Esophagus muscularis mucosa (tissue), 4 donors: ENCODE data around the gene CUTC.

Experiments
- CTCF ChIP-seq, 3 experiments: fragments of 200-600 bp in 2 of 3; fragments of 450-650 bp in 1 of 3; sonication (generic) in 2 of 3; IDR thresholded peaks; one replicate each; pipeline ENCODE4 v1.5.1; 2017 to 2019; ENCODE audit warnings: antibody characterized with exemption in 3 of 3, mild to moderate bottlenecking in 2 of 3, moderate library complexity in 1 of 3
- EP300 ChIP-seq: sonication (generic); formaldehyde crosslinking; IDR thresholded peaks from one replicate; pipeline ENCODE4 v1.6.1; 2017; ENCODE audit warnings: antibody characterized with exemption
- POLR2A ChIP-seq: fragments of 450-650 bp; IDR thresholded peaks from one replicate; pipeline ENCODE4 v1.6.1; 2017; ENCODE audit warnings: antibody characterized with exemption, moderate library complexity, mild to moderate bottlenecking, low read depth
- POLR2AphosphoS5 ChIP-seq, 2 donors: sonication (generic); formaldehyde crosslinking; IDR thresholded peaks; one replicate each; pipeline ENCODE4 v1.6.1; 2017; ENCODE audit warnings: antibody characterized with exemption in 2 of 2

GRCh38 chr10:99698504-99699080 is 33.4 kb upstream of the CUTC start:
- TF ChIP-seq EP300 (no peak), CTCF (IDR thresholded peaks at IDR 0.05) (no peak), POLR2A (no peak), POLR2AphosphoS5 (IDR thresholded peaks at IDR 0.05) (no peak)
